ENCODE data around the gene LSM14A. TPM values are rescaled to one million over a fixed set of nuclear protein-coding genes. Genes with fewer than 3 reads are reported as not detected.

LSM14A gene
- total and polyA plus RNA-seq, 9 of the 15 experiments (the other 6 are each of a cell fraction or from before 2014, with no cell fraction given) = 19.5 to 150 (median 95.1) TPM

GRCh38 chr19:34188408-34188807, 16.1 kb downstream of the LSM14A start:
- Histone ChIP-seq H3K9ac (ENCODE audit: insufficient read depth in 1 of 2, low read depth in 2 of 2, low read length in 2 of 2) (no peak overlapping the region), H3K27ac (ENCODE audit: extremely low read depth, low read depth, low read length) (no peak overlapping the region), H2AFZ (ENCODE audit: low read depth, low read length) (no peak overlapping the region), H3K9me1 (ENCODE audit: control insufficient read depth, insufficient read depth, low read length) (no peaks in the 10 kb centered on the region), H3K36me3 (ENCODE audit: control insufficient read depth, insufficient read depth, low read length) (peaks cover 4% of the 10 kb centered on the region), H3K4me2 (ENCODE audit: insufficient read depth, low read length) (no peak overlapping the region), H3K79me2 (ENCODE audit: control insufficient read depth, insufficient read depth, low read length) (peaks cover 100% of the 10 kb centered on the region), H4K20me1 (replicated peaks; ENCODE audit: control insufficient read depth, insufficient read depth, low read length) (peaks cover 20% of the 10 kb centered on the region), H3K4me1 (replicated peaks in 1 of 2; ENCODE audit: control insufficient read depth in 2 of 2, insufficient read depth in 2 of 2, low read length in 2 of 2) (peaks cover 2 to 13% of the 10 kb centered on the region in 2 experiments; a peak in 4 of 5 replicates), H3K4me3 (no peak overlapping the region), H3K27me3 (ENCODE audit: control insufficient read depth in 2 of 2, insufficient read depth in 2 of 2, low read length in 2 of 2) (no peaks in the 10 kb centered on the region), H3K9me3 (replicated peaks; ENCODE audit: control insufficient read depth, insufficient read depth, low read depth, low read length) (no peaks in the 10 kb centered on the region)
- WGBS (ENCODE audit: insufficient coverage, low coverage, missing lambda C conversion rate) = 77% methylated on average over 4 of the region's 4 CpGs
- in situ Hi-C loops (cut with MboI) = no loop called here
- ChIA-PET POLR2A (interaction anchor here (0.8 to 2.1 kb wide), 3 partner anchors 10 to 15 kb away, joined by 3 to 12 read pairs (median 8); no protein-coding TSS in a partner anchor), CTCF (ENCODE audit: low intra/inter-chr PET ratio) (no interaction called here)
- no TSS peak for BruUV-seq (replicated peaks)
- FAIRE-seq (no peak), DNase-seq (ENCODE audit: extremely low read depth in 1 of 4, low spot score in 3 of 4) (no peak), ATAC-seq (no peak)
- no peak for TF ChIP-seq MYBL2 (IDR thresholded peaks at IDR 0.05; ENCODE audit: low read depth)
- TF ChIP-seq MYBL2 (CRISPR knock-in tag; IDR thresholded peaks at IDR 0.05; ENCODE audit: borderline replicate concordance) = no peak
- TF ChIP-seq TCF7 (IDR thresholded peaks at IDR 0.05; ENCODE audit: borderline replicate concordance) = no peak
- 0 out of 2 replicates have a peak, but pooled peaks have one; percentile 45 for TF ChIP-seq CEBPB (tag; IDR thresholded peaks at IDR 0.05)
- no peak for TF ChIP-seq CEBPG (CRISPR knock-in tag; IDR thresholded peaks at IDR 0.05)
- TF ChIP-seq CEBPG (tag; conservative IDR thresholded peaks at IDR 0.05 in 1 of 2, IDR thresholded peaks at IDR 0.05 in 1 of 2) = 0 out of 4 replicates have a peak, but pooled peaks of 1 of the 2 experiments have one; percentile 17
- intact Hi-C loops (cut with micrococcal nuclease) = no loop called here

Measured in K562 (cell line).